ENCODE measurements around the gene CCND1. TPM values are rescaled to one million over a fixed set of nuclear protein-coding genes. Genes with fewer than 3 reads are reported as not detected.

CCND1 gene
- total and polyA plus RNA-seq, 7 experiments from 2014 or later: 0.26 to 4.9 (median 0.84) TPM

DNA sequence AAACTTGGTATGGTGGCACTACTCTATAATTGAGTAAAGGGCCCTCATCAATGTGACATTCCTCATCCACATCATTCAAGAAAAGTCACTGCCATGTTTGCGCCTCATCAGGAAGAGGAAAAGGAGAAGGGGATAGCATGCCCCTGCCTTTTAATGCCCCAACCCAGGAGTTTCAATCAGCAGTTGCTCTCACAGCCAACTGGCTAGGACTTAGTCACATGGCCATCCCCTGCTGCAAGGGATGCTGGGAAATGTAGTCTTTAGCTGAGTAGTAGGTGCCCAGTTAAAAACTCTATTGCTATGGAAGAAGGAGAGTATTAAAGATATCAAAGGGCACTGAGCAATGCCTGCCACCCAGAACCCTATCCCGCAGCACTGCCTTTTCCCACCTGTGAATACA lies 10.9 kb upstream of the CCND1 start:
- Mint-ChIP-seq H3K27me3 (peaks cover 18 to 33% (median 24%) of the 10 kb centered on the region in 5 donors), H3K36me3 (peaks cover 0 to 8% (median 3%) of the 10 kb centered on the region in 5 donors), H3K4me1 (no peaks in the 10 kb centered on the region), H3K27ac (no peak overlapping the region), H3K4me3 (no peak overlapping the region), H3K9me3 (peaks cover 4 to 22% (median 7%) of the 10 kb centered on the region in 11 donors)
- H3K27ac ChIP-seq (ENCODE audit: low read depth, low read length): no peak overlapping the region
- H3K4me1 ChIP-seq (ENCODE audit: control insufficient read depth in 2 of 2, insufficient read depth in 2 of 2, low read length in 2 of 2): no peaks in the 10 kb centered on the region
- DNase-seq (no peak), ATAC-seq (no peak)
- H3K9me3 ChIP-seq (ENCODE audit: control insufficient read depth in 2 of 3, low read length in 3 of 3): peaks cover 0 to 5% (median 0%) of the 10 kb centered on the region in 3 experiments
- POLR2A ChIA-PET: no interaction called here
- H3K27me3 ChIP-seq (ENCODE audit: control insufficient read depth in 2 of 2, insufficient read depth in 2 of 2, low read length in 2 of 2): no peaks in the 10 kb centered on the region
- H3K4me3 ChIP-seq (ENCODE audit: low read length): no peak overlapping the region
- CTCF ChIA-PET: no interaction called here
- no peaks in the 10 kb centered on the region for H3K36me3 ChIP-seq (ENCODE audit: control insufficient read depth in 2 of 3, insufficient read depth in 3 of 3, low read length in 3 of 3)
- intact Hi-C loops (cut with micrococcal nuclease): no loop called here

GRCh38 chr11:69630424-69630823 lies 10.5 kb upstream of the CCND1 start:
- Mint-ChIP-seq H3K36me3 (peaks cover 0 to 8% (median 3%) of the 10 kb centered on the region in 5 donors), H3K4me3 (no peak overlapping the region), H3K4me1 (no peaks in the 10 kb centered on the region), H3K9me3 (peaks cover 4 to 22% (median 7%) of the 10 kb centered on the region in 11 donors), H3K27me3 (peaks cover 14 to 35% (median 23%) of the 10 kb centered on the region in 5 donors), H3K27ac (no peak overlapping the region)
- Histone ChIP-seq H3K27ac (ENCODE audit: low read depth, low read length) (no peak overlapping the region), H3K36me3 (ENCODE audit: control insufficient read depth in 2 of 3, insufficient read depth in 3 of 3, low read length in 3 of 3) (no peaks in the 10 kb centered on the region), H3K27me3 (ENCODE audit: control insufficient read depth in 2 of 2, insufficient read depth in 2 of 2, low read length in 2 of 2) (no peaks in the 10 kb centered on the region), H3K4me3 (ENCODE audit: low read length) (no peak overlapping the region), H3K9me3 (ENCODE audit: control insufficient read depth in 2 of 3, low read length in 3 of 3) (peaks cover 0 to 5% (median 0%) of the 10 kb centered on the region in 3 experiments), H3K4me1 (ENCODE audit: control insufficient read depth in 2 of 2, insufficient read depth in 2 of 2, low read length in 2 of 2) (no peaks in the 10 kb centered on the region)
- CTCF ChIA-PET: no interaction called here
- intact Hi-C loops (cut with micrococcal nuclease): no loop called here
- DNase-seq: no peak
- POLR2A ChIA-PET: no interaction called here
- no peak for ATAC-seq

DNA sequence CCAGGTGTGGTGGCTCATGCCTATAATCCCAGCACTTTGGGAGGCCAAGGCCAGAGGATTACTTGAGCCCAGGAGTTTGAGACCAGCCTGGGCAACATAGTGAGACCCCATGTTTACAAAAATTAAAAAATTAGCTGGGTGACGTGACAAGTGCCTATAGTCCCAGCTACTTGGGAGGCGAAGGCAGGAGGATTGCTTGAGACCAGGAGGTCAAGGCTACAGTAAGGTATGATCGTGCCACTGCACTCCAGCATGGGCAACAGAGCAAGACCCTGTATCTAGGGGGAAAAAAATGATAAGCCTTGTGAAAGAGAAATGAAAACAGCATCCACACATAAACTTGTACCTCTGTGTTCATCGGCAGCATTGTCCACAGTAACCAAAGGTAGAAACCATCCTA lies 8.1 kb upstream of the CCND1 start:
- peaks cover 0 to 9% of the 10 kb centered on the region in 2 donors for H3K27me3 ChIP-seq (ENCODE audit: control insufficient read depth in 2 of 2, insufficient read depth in 2 of 2, low read length in 2 of 2)
- H3K27me3 Mint-ChIP-seq: peaks cover 9 to 51% (median 11%) of the 10 kb centered on the region in 5 donors
- ATAC-seq: no peak
- peaks cover 0 to 9% of the 10 kb centered on the region in 2 donors for H3K4me1 ChIP-seq (ENCODE audit: control insufficient read depth in 2 of 2, insufficient read depth in 2 of 2, low read length in 2 of 2)
- no peak overlapping the region for H3K4me3 ChIP-seq (ENCODE audit: low read length)
- H3K36me3 ChIP-seq (ENCODE audit: control insufficient read depth in 2 of 3, insufficient read depth in 3 of 3, low read length in 3 of 3): no peaks in the 10 kb centered on the region
- no peak overlapping the region for H3K27ac Mint-ChIP-seq
- peaks cover 2 to 22% (median 7%) of the 10 kb centered on the region in 11 donors for H3K9me3 Mint-ChIP-seq
- peaks cover 0 to 5% (median 0%) of the 10 kb centered on the region in 3 experiments for H3K9me3 ChIP-seq (ENCODE audit: control insufficient read depth in 2 of 3, low read length in 3 of 3)
- H3K27ac ChIP-seq (ENCODE audit: low read depth, low read length): no peak overlapping the region
- intact Hi-C loops (cut with micrococcal nuclease): no loop called here
- CTCF ChIA-PET: no interaction called here
- H3K4me3 Mint-ChIP-seq: no peak overlapping the region
- no peak for DNase-seq
- H3K4me1 Mint-ChIP-seq: peaks cover 0 to 7% (median 4%) of the 10 kb centered on the region in 7 donors
- POLR2A ChIA-PET: no interaction called here
- peaks cover 0 to 8% (median 3%) of the 10 kb centered on the region in 5 donors for H3K36me3 Mint-ChIP-seq

- H3K9me3 Mint-ChIP-seq: peaks cover 2 to 19% (median 7%) of the 10 kb centered on the region in 11 donors
- Histone ChIP-seq H3K36me3 (ENCODE audit: control insufficient read depth in 2 of 3, insufficient read depth in 3 of 3, low read length in 3 of 3) (no peaks in the 10 kb centered on the region), H3K4me3 (ENCODE audit: low read length) (no peak overlapping the region), H3K27me3 (ENCODE audit: control insufficient read depth in 2 of 2, insufficient read depth in 2 of 2, low read length in 2 of 2) (peaks cover 5 to 16% of the 10 kb centered on the region in 2 donors), H3K4me1 (ENCODE audit: control insufficient read depth in 2 of 2, insufficient read depth in 2 of 2, low read length in 2 of 2) (peaks cover 0 to 21% of the 10 kb centered on the region in 2 donors), H3K27ac (ENCODE audit: low read depth, low read length) (no peak overlapping the region), H3K9me3 (ENCODE audit: control insufficient read depth in 2 of 3, low read length in 3 of 3) (peaks cover 0 to 5% (median 0%) of the 10 kb centered on the region in 3 experiments)
- H3K4me3 Mint-ChIP-seq: no peak overlapping the region
- DNase-seq: no peak
- CTCF ChIA-PET: no interaction called here
- H3K4me1 Mint-ChIP-seq: peaks cover 4 to 16% (median 8%) of the 10 kb centered on the region in 7 donors
- no peak for ATAC-seq
- no peak overlapping the region for H3K27ac Mint-ChIP-seq
- intact Hi-C loops (cut with micrococcal nuclease): no loop called here
- H3K36me3 Mint-ChIP-seq: peaks cover 0 to 8% (median 3%) of the 10 kb centered on the region in 5 donors
- H3K27me3 Mint-ChIP-seq: peaks cover 13 to 58% (median 18%) of the 10 kb centered on the region in 5 donors
- POLR2A ChIA-PET: no interaction called here
Measured at GRCh38 chr11:69634069-69634468, 6.9 kb upstream of the CCND1 start.

DNA sequence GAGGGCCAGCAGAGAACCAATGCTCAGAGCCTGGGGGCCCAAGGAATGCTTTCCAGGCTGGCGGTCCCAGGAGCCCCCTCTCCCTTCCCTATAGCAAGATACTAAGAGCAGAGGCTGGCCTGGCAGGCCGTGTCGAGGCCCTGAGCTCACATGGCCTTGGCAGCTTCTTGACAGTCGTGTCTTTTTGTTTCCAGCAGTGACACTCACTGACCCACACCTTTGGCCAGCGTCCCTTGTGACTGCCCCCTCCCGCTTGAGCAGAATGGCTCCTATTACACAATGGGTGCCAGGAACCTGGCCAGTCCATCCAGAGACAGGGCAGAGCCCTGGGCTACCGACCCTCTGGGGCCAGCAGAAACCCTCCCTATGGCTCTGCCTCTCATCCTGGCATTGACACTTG lies 6.4 kb upstream of the CCND1 start:
- Histone ChIP-seq H3K4me1 (ENCODE audit: control insufficient read depth in 2 of 2, insufficient read depth in 2 of 2, low read length in 2 of 2) (peaks cover 0 to 24% of the 10 kb centered on the region in 2 donors), H3K9me3 (ENCODE audit: control insufficient read depth in 2 of 3, low read length in 3 of 3) (peaks cover 0 to 5% (median 0%) of the 10 kb centered on the region in 3 experiments), H3K36me3 (ENCODE audit: control insufficient read depth in 2 of 3, insufficient read depth in 3 of 3, low read length in 3 of 3) (no peaks in the 10 kb centered on the region), H3K4me3 (ENCODE audit: low read length) (no peak overlapping the region), H3K27me3 (ENCODE audit: control insufficient read depth in 2 of 2, insufficient read depth in 2 of 2, low read length in 2 of 2) (peaks cover 5 to 18% of the 10 kb centered on the region in 2 donors), H3K27ac (ENCODE audit: low read depth, low read length) (no peak overlapping the region)
- Mint-ChIP-seq H3K27me3 (peaks cover 13 to 62% (median 17%) of the 10 kb centered on the region in 5 donors), H3K36me3 (peaks cover 0 to 5% (median 3%) of the 10 kb centered on the region in 5 donors), H3K4me3 (no peak overlapping the region), H3K4me1 (peaks cover 4 to 19% (median 8%) of the 10 kb centered on the region in 7 donors), H3K27ac (no peak overlapping the region), H3K9me3 (peaks cover 1 to 14% (median 5%) of the 10 kb centered on the region in 11 donors)
- ChIA-PET POLR2A (no interaction called here), CTCF (no interaction called here)
- DNase-seq: no peak
- intact Hi-C loops (cut with micrococcal nuclease): no loop called here
- ATAC-seq: no peak

- H3K36me3 ChIP-seq (ENCODE audit: control insufficient read depth in 2 of 3, insufficient read depth in 3 of 3, low read length in 3 of 3): no peaks in the 10 kb centered on the region
- H3K9me3 ChIP-seq (ENCODE audit: control insufficient read depth in 2 of 3, low read length in 3 of 3): no peaks in the 10 kb centered on the region
- CTCF ChIA-PET: no interaction called here
- Mint-ChIP-seq H3K4me1 (peaks cover 6 to 25% (median 12%) of the 10 kb centered on the region in 7 donors), H3K9me3 (peaks cover 0 to 9% (median 0%) of the 10 kb centered on the region in 11 donors), H3K36me3 (peaks cover 0 to 5% (median 0%) of the 10 kb centered on the region in 5 donors), H3K4me3 (no peak overlapping the region), H3K27me3 (peaks cover 14 to 68% (median 20%) of the 10 kb centered on the region in 5 donors), H3K27ac (no peak overlapping the region)
- peaks cover 0 to 26% of the 10 kb centered on the region in 2 donors for H3K4me1 ChIP-seq (ENCODE audit: control insufficient read depth in 2 of 2, insufficient read depth in 2 of 2, low read length in 2 of 2)
- peaks cover 9 to 24% of the 10 kb centered on the region in 2 donors for H3K27me3 ChIP-seq (ENCODE audit: control insufficient read depth in 2 of 2, insufficient read depth in 2 of 2, low read length in 2 of 2)
- DNase-seq (no peak), ATAC-seq (no peak)
- intact Hi-C loops (cut with micrococcal nuclease): no loop called here
- POLR2A ChIA-PET: no interaction called here
- H3K4me3 ChIP-seq (ENCODE audit: low read length): no peak overlapping the region
- H3K27ac ChIP-seq (ENCODE audit: low read depth, low read length): no peak overlapping the region
Measured at GRCh38 chr11:69635195-69635594, 5.8 kb upstream of the CCND1 start.
